ENCODE data around the gene CNGB1. TPM values are rescaled to one million over a fixed set of nuclear protein-coding genes. Genes with fewer than 3 reads are reported as not detected.

The CNGB1 gene
- total RNA-seq, 2 experiments from 2014 or later, result not detected

- H3K4me1 ChIP-seq (ENCODE audit: insufficient read depth, low read length), result peaks cover 3% of the 10 kb centered on the region
- no peak for TF ChIP-seq CTCF (IDR thresholded peaks at IDR 0.05)
- Mint-ChIP-seq H3K4me3 (no peak overlapping the region), H3K27me3 (peaks cover 7% of the 10 kb centered on the region), H3K4me1 (ENCODE audit: low read depth) (no peaks in the 10 kb centered on the region), H3K9me3 (no peaks in the 10 kb centered on the region), H3K27ac (no peak overlapping the region), H3K36me3 (ENCODE audit: low read depth) (no peaks in the 10 kb centered on the region)
- H3K36me3 ChIP-seq (ENCODE audit: insufficient read depth, low read length), result no peaks in the 10 kb centered on the region
- H3K4me3 ChIP-seq (ENCODE audit: low read length), result no peak overlapping the region
- H3K9me3 ChIP-seq (ENCODE audit: control insufficient read depth in 1 of 2, insufficient read depth in 1 of 2, low read length in 2 of 2), result no peaks in the 10 kb centered on the region
- no peak overlapping the region for H3K27ac ChIP-seq (ENCODE audit: low read depth in 1 of 2, low read length in 2 of 2)
- ATAC-seq (ENCODE audit: poor library complexity), result no peak
- no peak for DNase-seq
- intact Hi-C loops (cut with DNase I, micrococcal nuclease), result no loop called here
- ChIA-PET POLR2A (no interaction called here), CTCF (interaction anchor here (0.6 kb wide), 1 partner anchor 67 kb away, joined by 5 read pairs; no protein-coding TSS in a partner anchor)
- H3K27me3 ChIP-seq (ENCODE audit: control insufficient read depth in 1 of 2, insufficient read depth in 2 of 2, low read length in 2 of 2), result no peaks in the 10 kb centered on the region
Observed at GRCh38 chr16:57910696-57911095, 60.2 kb downstream of the CNGB1 start.

- peaks cover 11% of the 10 kb centered on the region for H3K27me3 Mint-ChIP-seq
- H3K9me3 ChIP-seq (ENCODE audit: control insufficient read depth in 1 of 2, insufficient read depth in 1 of 2, low read length in 2 of 2), result no peaks in the 10 kb centered on the region
- H3K36me3 Mint-ChIP-seq (ENCODE audit: low read depth), result no peaks in the 10 kb centered on the region
- H3K4me1 Mint-ChIP-seq (ENCODE audit: low read depth), result no peaks in the 10 kb centered on the region
- no peak overlapping the region for H3K27ac ChIP-seq (ENCODE audit: low read depth in 1 of 2, low read length in 2 of 2)
- H3K27ac Mint-ChIP-seq, result no peak overlapping the region
- no peak for DNase-seq
- intact Hi-C loops (cut with DNase I, micrococcal nuclease), result no loop called here
- H3K4me3 Mint-ChIP-seq, result no peak overlapping the region
- ChIA-PET POLR2A (no interaction called here), CTCF (no interaction called here)
- no peak overlapping the region for H3K4me3 ChIP-seq (ENCODE audit: low read length)
- no peak for ATAC-seq (ENCODE audit: poor library complexity)
- H3K36me3 ChIP-seq (ENCODE audit: insufficient read depth, low read length), result no peaks in the 10 kb centered on the region
- TF ChIP-seq CTCF (IDR thresholded peaks at IDR 0.05), result no peak
- no peaks in the 10 kb centered on the region for H3K9me3 Mint-ChIP-seq
- peaks cover 0 to 2% of the 10 kb centered on the region in 2 experiments for H3K27me3 ChIP-seq (ENCODE audit: control insufficient read depth in 1 of 2, insufficient read depth in 2 of 2, low read length in 2 of 2)
- H3K4me1 ChIP-seq (ENCODE audit: insufficient read depth, low read length), result peaks cover 3% of the 10 kb centered on the region
Observed at GRCh38 chr16:57908409-57908987, 62.4 kb downstream of the CNGB1 start.

GRCh38 chr16:57906382-57907316 is 64.3 kb downstream of the CNGB1 start:
- POLR2A ChIA-PET, result no interaction called here
- no peak overlapping the region for H3K27ac Mint-ChIP-seq
- H3K27ac ChIP-seq (ENCODE audit: low read depth in 1 of 2, low read length in 2 of 2), result no peak overlapping the region
- DNase-seq (peak in 11 of 14 experiments; percentile 4 to 41 (median 18)), ATAC-seq (ENCODE audit: poor library complexity) (peak; percentile 49)
- peaks cover 0 to 5% of the 10 kb centered on the region in 2 experiments for H3K27me3 ChIP-seq (ENCODE audit: control insufficient read depth in 1 of 2, insufficient read depth in 2 of 2, low read length in 2 of 2)
- peaks cover 3% of the 10 kb centered on the region for H3K4me1 ChIP-seq (ENCODE audit: insufficient read depth, low read length)
- CTCF ChIA-PET, result interaction anchor here (0.6 to 0.7 kb wide), 2 partner anchors 45 to 75 kb away, joined by 3 read pairs; no protein-coding TSS in a partner anchor
- H3K36me3 ChIP-seq (ENCODE audit: insufficient read depth, low read length), result no peaks in the 10 kb centered on the region
- no peak overlapping the region for H3K4me3 ChIP-seq (ENCODE audit: low read length)
- H3K27me3 Mint-ChIP-seq, result peaks cover 19% of the 10 kb centered on the region
- no peak overlapping the region for H3K4me3 Mint-ChIP-seq
- H3K36me3 Mint-ChIP-seq (ENCODE audit: low read depth), result no peaks in the 10 kb centered on the region
- H3K9me3 Mint-ChIP-seq, result no peaks in the 10 kb centered on the region
- intact Hi-C loops (cut with DNase I, micrococcal nuclease), result no loop called here
- no peaks in the 10 kb centered on the region for H3K9me3 ChIP-seq (ENCODE audit: control insufficient read depth in 1 of 2, insufficient read depth in 1 of 2, low read length in 2 of 2)
- peak; percentile 40 for TF ChIP-seq CTCF (IDR thresholded peaks at IDR 0.05)
- no peaks in the 10 kb centered on the region for H3K4me1 Mint-ChIP-seq (ENCODE audit: low read depth)
